Esophagus muscularis mucosa (tissue), 4 donors: ENCODE measurements around the gene NR5A2. TPM values are rescaled to one million over a fixed set of nuclear protein-coding genes. Genes with fewer than 3 reads are reported as not detected.

Experiments
- DNase-seq: peaks from one replicate; pipeline ENCODE4 v3.0.0-alpha.2; 2017; ENCODE audit errors: extremely low spot score
- H3K27ac ChIP-seq, 4 donors: fragments of 200-600 bp; sonication (generic); replicated peaks in 1 of 4; 1 replicate in 3 of 4; 2 replicates in 1 of 4; pipeline ENCODE4 v1.5.1; 2016 to 2019; ENCODE audit warnings: mild to moderate bottlenecking in 1 of 4
- H3K27me3 ChIP-seq, 4 donors: fragments of 200-600 bp; sonication (generic); one replicate each; pipeline versions ENCODE4 v1.5.1 to v1.6.0; 2016 to 2019
- H3K36me3 ChIP-seq, 4 donors: fragments of 200-600 bp; sonication (generic); one replicate each; pipeline ENCODE4 v1.5.1; 2016 to 2019
- H3K4me1 ChIP-seq, 4 donors: fragments of 200-600 bp; sonication (generic); one replicate each; pipeline ENCODE4 v1.5.1; 2016 to 2019
- H3K4me3 ChIP-seq, 4 donors: fragments of 200-600 bp; sonication (generic); 1 replicate in 2 of 4; 2 replicates in 2 of 4; pipeline ENCODE4 v1.5.1; 2016 to 2019; ENCODE audit warnings: mild to moderate bottlenecking in 4 of 4, moderate library complexity in 1 of 4
- H3K9me3 ChIP-seq, 4 donors: fragments of 200-600 bp; sonication (generic); 1 replicate in 3 of 4; 2 replicates in 1 of 4; pipeline ENCODE4 v1.5.1; 2016 to 2019
- EP300 ChIP-seq: sonication (generic); formaldehyde crosslinking; IDR thresholded peaks from one replicate; pipeline ENCODE4 v1.6.1; 2017; ENCODE audit warnings: antibody characterized with exemption
- POLR2A ChIP-seq: fragments of 450-650 bp; IDR thresholded peaks from one replicate; pipeline ENCODE4 v1.6.1; 2017; ENCODE audit warnings: antibody characterized with exemption, moderate library complexity, mild to moderate bottlenecking, low read depth
- POLR2AphosphoS5 ChIP-seq, 2 donors: sonication (generic); formaldehyde crosslinking; IDR thresholded peaks; one replicate each; pipeline ENCODE4 v1.6.1; 2017; ENCODE audit warnings: antibody characterized with exemption in 2 of 2
- WGBS: methylation state at CpG from one replicate; pipeline ENCODE4 v1.1.5; 2018; 5-methylcytosine and 5-hydroxymethylcytosine counted together
- intact Hi-C: fragments of 100-400 bp; cut with DNase I; formaldehyde crosslinking; loops from one replicate; pipeline ENCODE4 v1.15.1; 2023
- total RNA-seq, 4 donors: library from RNA; depleted of rRNA; stranded (reverse); fragments of >200 nt; gene quantifications; one replicate each; pipeline versions ENCODE4 v1.1.0 to v1.2.1, GENCODE V29; 2016
- TF ChIP-seq, protein P1 (sequence below), 3 experiments: fragments of 200-600 bp in 2 of 3; fragments of 450-650 bp in 1 of 3; sonication (generic) in 2 of 3; IDR thresholded peaks; one replicate each; pipeline ENCODE4 v1.5.1; 2017 to 2019; ENCODE audit warnings: antibody characterized with exemption in 3 of 3, mild to moderate bottlenecking in 2 of 3, moderate library complexity in 1 of 3

NR5A2 gene
- total RNA-seq, 4 donors from 2014 or later, result 0.83 to 4.0 (median 2.9) TPM

DNA sequence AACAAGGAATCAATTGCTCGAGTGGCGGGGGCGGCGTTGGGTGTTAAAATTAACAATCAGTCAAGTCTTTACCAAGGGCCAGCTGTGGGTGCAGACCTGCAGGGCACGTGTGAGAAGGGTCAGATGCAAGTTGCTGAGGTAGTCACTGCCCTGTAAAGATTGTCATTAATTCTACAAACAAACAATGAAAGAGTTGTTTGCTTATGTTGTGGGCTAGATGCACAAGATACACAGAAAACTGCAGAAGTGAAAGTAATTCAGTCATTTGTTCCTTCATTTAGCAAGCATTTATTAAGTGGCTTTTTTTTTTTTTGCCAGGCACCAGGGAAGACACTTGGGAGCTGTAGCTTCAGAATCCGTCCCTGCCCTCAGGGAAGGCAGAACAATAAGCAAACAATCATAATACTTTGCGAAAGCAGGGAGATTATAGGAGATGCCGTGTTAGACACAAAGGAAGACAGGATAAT is 79.5 kb downstream of the NR5A2 start:
- H3K36me3 ChIP-seq, result no peaks in the 10 kb centered on the region
- intact Hi-C loops, result no loop called here
- no peak overlapping the region for H3K27ac ChIP-seq
- 72% methylated on average over 8 of the region's 8 CpGs for WGBS
- H3K9me3 ChIP-seq, result no peaks in the 10 kb centered on the region
- H3K27me3 ChIP-seq, result no peaks in the 10 kb centered on the region
- no peak overlapping the region for H3K4me3 ChIP-seq
- TF ChIP-seq EP300 (no peak), POLR2A (no peak), POLR2AphosphoS5 (IDR thresholded peaks at IDR 0.05) (no peak)
- TF ChIP-seq, protein P1, sequence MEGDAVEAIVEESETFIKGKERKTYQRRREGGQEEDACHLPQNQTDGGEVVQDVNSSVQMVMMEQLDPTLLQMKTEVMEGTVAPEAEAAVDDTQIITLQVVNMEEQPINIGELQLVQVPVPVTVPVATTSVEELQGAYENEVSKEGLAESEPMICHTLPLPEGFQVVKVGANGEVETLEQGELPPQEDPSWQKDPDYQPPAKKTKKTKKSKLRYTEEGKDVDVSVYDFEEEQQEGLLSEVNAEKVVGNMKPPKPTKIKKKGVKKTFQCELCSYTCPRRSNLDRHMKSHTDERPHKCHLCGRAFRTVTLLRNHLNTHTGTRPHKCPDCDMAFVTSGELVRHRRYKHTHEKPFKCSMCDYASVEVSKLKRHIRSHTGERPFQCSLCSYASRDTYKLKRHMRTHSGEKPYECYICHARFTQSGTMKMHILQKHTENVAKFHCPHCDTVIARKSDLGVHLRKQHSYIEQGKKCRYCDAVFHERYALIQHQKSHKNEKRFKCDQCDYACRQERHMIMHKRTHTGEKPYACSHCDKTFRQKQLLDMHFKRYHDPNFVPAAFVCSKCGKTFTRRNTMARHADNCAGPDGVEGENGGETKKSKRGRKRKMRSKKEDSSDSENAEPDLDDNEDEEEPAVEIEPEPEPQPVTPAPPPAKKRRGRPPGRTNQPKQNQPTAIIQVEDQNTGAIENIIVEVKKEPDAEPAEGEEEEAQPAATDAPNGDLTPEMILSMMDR (IDR thresholded peaks at IDR 0.05), result no peak
- DNase-seq, result no peak
- H3K4me1 ChIP-seq, result peaks cover 0 to 4% (median 0%) of the 10 kb centered on the region in 4 donors

DNA sequence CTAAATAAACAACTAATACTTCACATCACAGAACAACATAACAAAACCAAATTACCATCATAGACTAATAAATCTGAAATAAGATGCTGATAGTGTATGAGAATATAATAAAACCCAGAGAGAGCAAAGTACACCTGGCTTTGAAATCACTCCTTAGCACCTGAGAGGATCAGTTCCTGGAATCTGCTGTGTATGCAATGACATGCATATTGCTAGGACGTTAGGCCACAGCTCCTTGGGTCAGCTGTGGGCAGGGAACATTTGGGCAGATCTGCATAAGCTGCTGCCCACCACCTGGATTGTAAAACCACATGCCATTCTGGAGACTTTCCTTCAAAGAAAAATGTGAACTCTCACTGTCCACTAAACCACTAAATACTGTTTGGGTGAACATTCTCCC is 81.1 kb downstream of the NR5A2 start:
- WGBS, result 0% methylated on average over 1 of the region's 1 CpG
- TF ChIP-seq POLR2A (no peak), POLR2AphosphoS5 (IDR thresholded peaks at IDR 0.05) (no peak), EP300 (no peak)
- TF ChIP-seq, protein P1 (IDR thresholded peaks at IDR 0.05), result no peak

GRCh38 chr1:200112290-200112689 is 84.8 kb downstream of the NR5A2 start:
- intact Hi-C loops, result no loop called here
- no peaks in the 10 kb centered on the region for H3K9me3 ChIP-seq
- H3K36me3 ChIP-seq, result no peaks in the 10 kb centered on the region
- no peak overlapping the region for H3K27ac ChIP-seq
- H3K4me3 ChIP-seq, result no peak overlapping the region
- H3K4me1 ChIP-seq, result no peaks in the 10 kb centered on the region
- no peak for DNase-seq
- 89% methylated on average over 3 of the region's 3 CpGs for WGBS
- TF ChIP-seq EP300 (no peak), POLR2A (no peak), POLR2AphosphoS5 (IDR thresholded peaks at IDR 0.05) (no peak)
- TF ChIP-seq, protein P1 (IDR thresholded peaks at IDR 0.05), result no peak
- H3K27me3 ChIP-seq, result no peaks in the 10 kb centered on the region

More for the DNA sequence above, 81.1 kb downstream of the NR5A2 start:
- Histone ChIP-seq H3K9me3 (no peaks in the 10 kb centered on the region), H3K4me1 (peaks cover 0 to 4% (median 0%) of the 10 kb centered on the region in 4 donors), H3K36me3 (no peaks in the 10 kb centered on the region), H3K4me3 (no peak overlapping the region), H3K27me3 (no peaks in the 10 kb centered on the region), H3K27ac (no peak overlapping the region)
- DNase-seq, result no peak
- intact Hi-C loops, result no loop called here

DNA sequence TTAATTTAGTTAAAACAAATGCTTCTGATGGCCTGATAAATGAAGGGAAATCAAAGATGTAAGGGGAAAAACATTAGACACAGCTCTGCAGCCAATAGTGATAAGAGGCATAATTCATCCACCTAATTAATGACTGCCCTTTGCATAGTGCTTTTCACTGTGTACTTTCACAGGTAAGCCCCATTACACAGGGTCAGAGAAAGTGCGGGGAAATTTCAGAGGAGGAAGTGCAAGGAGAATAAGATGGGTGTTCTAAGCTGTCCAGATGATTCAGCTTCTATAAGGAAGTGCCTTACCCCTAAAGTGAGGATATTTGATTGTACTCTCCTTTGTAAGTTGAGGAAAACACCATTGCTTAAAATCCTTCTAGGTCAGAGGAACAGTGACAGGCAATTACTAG is 88.0 kb downstream of the NR5A2 start:
- H3K27me3 ChIP-seq, result no peaks in the 10 kb centered on the region
- intact Hi-C loops, result no loop called here
- H3K4me1 ChIP-seq, result no peaks in the 10 kb centered on the region
- DNase-seq, result no peak
- H3K36me3 ChIP-seq, result no peaks in the 10 kb centered on the region
- H3K27ac ChIP-seq, result no peak overlapping the region
- H3K4me3 ChIP-seq, result no peak overlapping the region
- no peak for TF ChIP-seq POLR2AphosphoS5 (IDR thresholded peaks at IDR 0.05)
- TF ChIP-seq, protein P1 (IDR thresholded peaks at IDR 0.05), result no peak
- WGBS, result 73% methylated on average over 1 of the region's 1 CpG
- H3K9me3 ChIP-seq, result no peaks in the 10 kb centered on the region

GRCh38 chr1:200116324-200116723 is 88.8 kb downstream of the NR5A2 start:
- no peak for DNase-seq
- H3K27me3 ChIP-seq, result no peaks in the 10 kb centered on the region
- H3K36me3 ChIP-seq, result no peaks in the 10 kb centered on the region
- no peak overlapping the region for H3K4me3 ChIP-seq
- intact Hi-C loops, result no loop called here
- no peaks in the 10 kb centered on the region for H3K4me1 ChIP-seq
- no peak overlapping the region for H3K27ac ChIP-seq
- H3K9me3 ChIP-seq, result no peaks in the 10 kb centered on the region
- WGBS, result 89% methylated on average over 1 of the region's 1 CpG
- no peak for TF ChIP-seq POLR2A
- TF ChIP-seq, protein P1 (IDR thresholded peaks at IDR 0.05), result no peak
- no peak for TF ChIP-seq POLR2AphosphoS5 (IDR thresholded peaks at IDR 0.05)
- TF ChIP-seq EP300, result no peak
